ENCODE results near the gene TTC9B.

The TTC9B gene

GRCh38 chr19:40249201-40249600 lies 31.0 kb upstream of the TTC9B start:
- peaks cover 3 to 12% of the 10 kb centered on the region in 2 donors for H3K4me1 ChIP-seq (ENCODE audit: control insufficient read depth in 1 of 2, insufficient read depth in 2 of 2, low read length in 2 of 2)
- no peak overlapping the region for H3K9ac ChIP-seq (ENCODE audit: low read depth in 1 of 2, low read length in 2 of 2)
- H3K9me3 ChIP-seq (ENCODE audit: control insufficient read depth in 1 of 2, low read length in 2 of 2): no peaks in the 10 kb centered on the region
- no peaks in the 10 kb centered on the region for H3K27me3 ChIP-seq (ENCODE audit: control insufficient read depth in 1 of 2, insufficient read depth in 2 of 2, low read length in 2 of 2)
- no peak overlapping the region for H3K27ac ChIP-seq (ENCODE audit: low read depth, low read length)
- peaks cover 0 to 21% of the 10 kb centered on the region in 2 donors for H3K36me3 ChIP-seq (ENCODE audit: control insufficient read depth in 1 of 2, insufficient read depth in 2 of 2, low read length in 2 of 2)
- H3K4me3 ChIP-seq (ENCODE audit: low read depth in 1 of 2, low read length in 2 of 2): no peak overlapping the region

- H3K4me1 ChIP-seq (ENCODE audit: control insufficient read depth in 1 of 2, insufficient read depth in 2 of 2, low read length in 2 of 2): peaks cover 0 to 5% of the 10 kb centered on the region in 2 donors
- no peak overlapping the region for H3K9ac ChIP-seq (ENCODE audit: low read depth in 1 of 2, low read length in 2 of 2)
- H3K36me3 ChIP-seq (ENCODE audit: control insufficient read depth in 1 of 2, insufficient read depth in 2 of 2, low read length in 2 of 2): peaks cover 0 to 21% of the 10 kb centered on the region in 2 donors
- H3K27ac ChIP-seq (ENCODE audit: low read depth, low read length): no peak overlapping the region
- no peaks in the 10 kb centered on the region for H3K27me3 ChIP-seq (ENCODE audit: control insufficient read depth in 1 of 2, insufficient read depth in 2 of 2, low read length in 2 of 2)
- H3K4me3 ChIP-seq (ENCODE audit: low read depth in 1 of 2, low read length in 2 of 2): no peak overlapping the region
- no peaks in the 10 kb centered on the region for H3K9me3 ChIP-seq (ENCODE audit: control insufficient read depth in 1 of 2, low read length in 2 of 2)
Measured at GRCh38 chr19:40247735-40248262, 29.6 kb upstream of the TTC9B start.

GRCh38 chr19:40247178-40247577 lies 29.0 kb upstream of the TTC9B start:
- H3K9me3 ChIP-seq (ENCODE audit: control insufficient read depth in 1 of 2, low read length in 2 of 2): no peaks in the 10 kb centered on the region
- H3K27me3 ChIP-seq (ENCODE audit: control insufficient read depth in 1 of 2, insufficient read depth in 2 of 2, low read length in 2 of 2): no peaks in the 10 kb centered on the region
- no peaks in the 10 kb centered on the region for H3K4me1 ChIP-seq (ENCODE audit: control insufficient read depth in 1 of 2, insufficient read depth in 2 of 2, low read length in 2 of 2)
- no peak overlapping the region for H3K4me3 ChIP-seq (ENCODE audit: low read depth in 1 of 2, low read length in 2 of 2)
- H3K9ac ChIP-seq (ENCODE audit: low read depth in 1 of 2, low read length in 2 of 2): no peak overlapping the region
- H3K27ac ChIP-seq (ENCODE audit: low read depth, low read length): no peak overlapping the region
- H3K36me3 ChIP-seq (ENCODE audit: control insufficient read depth in 1 of 2, insufficient read depth in 2 of 2, low read length in 2 of 2): peaks cover 4 to 26% of the 10 kb centered on the region in 2 donors

GRCh38 chr19:40246292-40247073 lies 28.3 kb upstream of the TTC9B start:
- H3K27me3 ChIP-seq (ENCODE audit: control insufficient read depth in 1 of 2, insufficient read depth in 2 of 2, low read length in 2 of 2): no peaks in the 10 kb centered on the region
- H3K4me3 ChIP-seq (ENCODE audit: low read depth in 1 of 2, low read length in 2 of 2): no peak overlapping the region
- H3K27ac ChIP-seq (ENCODE audit: low read depth, low read length): no peak overlapping the region
- H3K9me3 ChIP-seq (ENCODE audit: control insufficient read depth in 1 of 2, low read length in 2 of 2): no peaks in the 10 kb centered on the region
- H3K4me1 ChIP-seq (ENCODE audit: control insufficient read depth in 1 of 2, insufficient read depth in 2 of 2, low read length in 2 of 2): no peaks in the 10 kb centered on the region
- no peak overlapping the region for H3K9ac ChIP-seq (ENCODE audit: low read depth in 1 of 2, low read length in 2 of 2)
- peaks cover 9 to 30% of the 10 kb centered on the region in 2 donors for H3K36me3 ChIP-seq (ENCODE audit: control insufficient read depth in 1 of 2, insufficient read depth in 2 of 2, low read length in 2 of 2)

- Histone ChIP-seq H3K9ac (ENCODE audit: low read depth in 1 of 2, low read length in 2 of 2) (no peak overlapping the region), H3K9me3 (ENCODE audit: control insufficient read depth in 1 of 2, low read length in 2 of 2) (no peaks in the 10 kb centered on the region), H3K4me3 (ENCODE audit: low read depth in 1 of 2, low read length in 2 of 2) (no peak overlapping the region), H3K27me3 (ENCODE audit: control insufficient read depth in 1 of 2, insufficient read depth in 2 of 2, low read length in 2 of 2) (no peaks in the 10 kb centered on the region), H3K4me1 (ENCODE audit: control insufficient read depth in 1 of 2, insufficient read depth in 2 of 2, low read length in 2 of 2) (no peaks in the 10 kb centered on the region), H3K27ac (ENCODE audit: low read depth, low read length) (no peak overlapping the region), H3K36me3 (ENCODE audit: control insufficient read depth in 1 of 2, insufficient read depth in 2 of 2, low read length in 2 of 2) (peaks cover 11 to 37% of the 10 kb centered on the region in 2 donors)
Measured at GRCh38 chr19:40245506-40246128, 27.4 kb upstream of the TTC9B start.

GRCh38 chr19:40244579-40245317 lies 26.6 kb upstream of the TTC9B start:
- H3K9ac ChIP-seq (ENCODE audit: low read depth in 1 of 2, low read length in 2 of 2): no peak overlapping the region
- peaks cover 20 to 42% of the 10 kb centered on the region in 2 donors for H3K36me3 ChIP-seq (ENCODE audit: control insufficient read depth in 1 of 2, insufficient read depth in 2 of 2, low read length in 2 of 2)
- H3K4me1 ChIP-seq (ENCODE audit: control insufficient read depth in 1 of 2, insufficient read depth in 2 of 2, low read length in 2 of 2): no peaks in the 10 kb centered on the region
- H3K4me3 ChIP-seq (ENCODE audit: low read depth in 1 of 2, low read length in 2 of 2): no peak overlapping the region
- no peaks in the 10 kb centered on the region for H3K27me3 ChIP-seq (ENCODE audit: control insufficient read depth in 1 of 2, insufficient read depth in 2 of 2, low read length in 2 of 2)
- no peaks in the 10 kb centered on the region for H3K9me3 ChIP-seq (ENCODE audit: control insufficient read depth in 1 of 2, low read length in 2 of 2)
- H3K27ac ChIP-seq (ENCODE audit: low read depth, low read length): no peak overlapping the region

GRCh38 chr19:40243181-40243580 lies 25.0 kb upstream of the TTC9B start:
- Histone ChIP-seq H3K4me1 (ENCODE audit: control insufficient read depth in 1 of 2, insufficient read depth in 2 of 2, low read length in 2 of 2) (no peaks in the 10 kb centered on the region), H3K9me3 (ENCODE audit: control insufficient read depth in 1 of 2, low read length in 2 of 2) (no peaks in the 10 kb centered on the region), H3K9ac (ENCODE audit: low read depth in 1 of 2, low read length in 2 of 2) (no peak overlapping the region), H3K36me3 (ENCODE audit: control insufficient read depth in 1 of 2, insufficient read depth in 2 of 2, low read length in 2 of 2) (peaks cover 31 to 53% of the 10 kb centered on the region in 2 donors), H3K4me3 (ENCODE audit: low read depth in 1 of 2, low read length in 2 of 2) (no peak overlapping the region), H3K27ac (ENCODE audit: low read depth, low read length) (no peak overlapping the region), H3K27me3 (ENCODE audit: control insufficient read depth in 1 of 2, insufficient read depth in 2 of 2, low read length in 2 of 2) (no peaks in the 10 kb centered on the region)

GRCh38 chr19:40242480-40242879 lies 24.3 kb upstream of the TTC9B start:
- Histone ChIP-seq H3K9ac (ENCODE audit: low read depth in 1 of 2, low read length in 2 of 2) (no peak overlapping the region), H3K36me3 (ENCODE audit: control insufficient read depth in 1 of 2, insufficient read depth in 2 of 2, low read length in 2 of 2) (peaks cover 37 to 52% of the 10 kb centered on the region in 2 donors), H3K27ac (ENCODE audit: low read depth, low read length) (no peak overlapping the region), H3K4me1 (ENCODE audit: control insufficient read depth in 1 of 2, insufficient read depth in 2 of 2, low read length in 2 of 2) (no peaks in the 10 kb centered on the region), H3K27me3 (ENCODE audit: control insufficient read depth in 1 of 2, insufficient read depth in 2 of 2, low read length in 2 of 2) (no peaks in the 10 kb centered on the region), H3K4me3 (ENCODE audit: low read depth in 1 of 2, low read length in 2 of 2) (no peak overlapping the region), H3K9me3 (ENCODE audit: control insufficient read depth in 1 of 2, low read length in 2 of 2) (no peaks in the 10 kb centered on the region)

- H3K9me3 ChIP-seq (ENCODE audit: control insufficient read depth in 1 of 2, low read length in 2 of 2): no peaks in the 10 kb centered on the region
- peaks cover 39 to 55% of the 10 kb centered on the region in 2 donors for H3K36me3 ChIP-seq (ENCODE audit: control insufficient read depth in 1 of 2, insufficient read depth in 2 of 2, low read length in 2 of 2)
- no peaks in the 10 kb centered on the region for H3K27me3 ChIP-seq (ENCODE audit: control insufficient read depth in 1 of 2, insufficient read depth in 2 of 2, low read length in 2 of 2)
- peak overlapping the region; percentile 20 for H3K27ac ChIP-seq (ENCODE audit: low read depth, low read length)
- no peak overlapping the region for H3K4me3 ChIP-seq (ENCODE audit: low read depth in 1 of 2, low read length in 2 of 2)
- no peaks in the 10 kb centered on the region for H3K4me1 ChIP-seq (ENCODE audit: control insufficient read depth in 1 of 2, insufficient read depth in 2 of 2, low read length in 2 of 2)
- no peak overlapping the region for H3K9ac ChIP-seq (ENCODE audit: low read depth in 1 of 2, low read length in 2 of 2)
Measured at GRCh38 chr19:40241809-40242384, 23.7 kb upstream of the TTC9B start.

Measured in duodenal mucosa (tissue), 2 donors.